ENCODE measurements around the gene DCTN2.
"Not testable (repeated sequence)": the region's sequence is repeated elsewhere in the genome, so short reads cannot be mapped to it uniquely, and the experiment has no call there.

DCTN2 gene

DNA sequence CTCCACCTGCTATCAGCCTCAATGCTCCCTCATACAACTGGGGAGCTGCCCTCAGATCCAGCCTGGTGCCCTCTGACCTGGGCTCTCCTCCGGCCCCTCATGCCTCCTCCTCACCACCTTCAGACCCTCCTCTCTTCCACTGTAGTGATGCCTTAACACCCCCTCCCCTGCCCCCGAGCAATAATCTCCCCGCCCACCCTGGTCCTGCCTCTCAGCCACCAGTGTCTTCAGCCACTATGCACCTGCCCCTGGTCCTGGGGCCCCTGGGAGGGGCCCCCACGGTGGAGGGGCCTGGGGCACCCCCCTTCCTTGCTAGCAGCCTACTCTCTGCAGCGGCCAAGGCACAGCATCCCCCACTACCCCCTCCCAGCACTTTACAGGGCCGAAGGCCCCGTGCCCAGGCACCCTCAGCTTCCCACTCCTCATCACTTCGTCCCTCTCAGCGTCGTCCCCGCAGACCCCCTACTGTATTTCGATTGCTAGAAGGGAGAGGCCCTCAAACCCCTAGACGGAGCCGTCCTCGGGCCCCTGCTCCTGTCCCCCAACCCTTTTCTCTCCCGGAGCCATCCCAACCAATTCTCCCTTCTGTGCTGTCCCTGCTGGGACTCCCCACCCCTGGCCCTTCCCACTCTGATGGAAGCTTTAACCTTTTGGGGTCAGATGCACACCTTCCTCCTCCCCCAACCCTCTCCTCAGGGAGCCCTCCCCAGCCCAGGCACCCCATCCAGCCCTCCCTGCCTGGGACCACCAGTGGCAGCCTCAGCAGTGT lies 21.2 kb downstream of the DCTN2 start:
- DNase-seq, result no peak

DNA sequence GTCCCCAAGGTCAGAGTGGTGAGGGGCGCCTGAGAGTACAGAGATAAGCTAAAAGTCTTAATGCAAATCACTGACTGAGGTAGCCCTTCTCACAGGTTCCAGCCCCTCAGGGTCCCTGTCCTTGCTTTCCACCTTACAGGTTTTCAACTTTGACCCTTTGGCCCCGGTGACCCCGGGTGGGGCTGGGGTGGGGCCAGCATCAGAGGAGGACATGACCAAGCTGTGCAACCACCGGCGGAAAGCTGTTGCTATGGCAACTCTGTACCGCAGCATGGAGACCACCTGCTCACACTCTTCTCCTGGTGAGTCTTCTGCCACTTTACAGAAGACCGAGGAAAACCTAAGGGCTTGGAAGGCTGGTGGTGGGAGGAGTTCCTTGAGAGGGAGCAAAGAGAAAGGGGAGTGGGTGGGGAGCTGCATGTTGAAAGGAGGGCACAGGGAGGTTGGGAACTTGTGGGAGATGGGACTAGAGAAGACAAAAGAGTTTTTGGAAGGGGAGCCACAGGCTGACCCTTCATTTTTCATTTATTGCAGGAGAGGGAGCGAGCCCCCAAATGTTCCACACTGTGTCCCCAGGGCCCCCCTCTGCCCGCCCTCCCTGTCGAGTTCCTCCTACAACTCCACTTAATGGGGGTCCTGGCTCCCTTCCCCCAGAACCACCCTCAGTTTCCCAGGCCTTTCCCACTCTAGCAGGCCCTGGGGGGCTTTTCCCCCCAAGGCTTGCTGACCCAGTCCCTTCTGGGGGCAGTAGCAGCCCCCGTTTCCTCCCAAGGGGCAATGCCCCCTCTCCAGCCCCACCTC lies 22.0 kb downstream of the DCTN2 start:
- no peak for DNase-seq

DNA sequence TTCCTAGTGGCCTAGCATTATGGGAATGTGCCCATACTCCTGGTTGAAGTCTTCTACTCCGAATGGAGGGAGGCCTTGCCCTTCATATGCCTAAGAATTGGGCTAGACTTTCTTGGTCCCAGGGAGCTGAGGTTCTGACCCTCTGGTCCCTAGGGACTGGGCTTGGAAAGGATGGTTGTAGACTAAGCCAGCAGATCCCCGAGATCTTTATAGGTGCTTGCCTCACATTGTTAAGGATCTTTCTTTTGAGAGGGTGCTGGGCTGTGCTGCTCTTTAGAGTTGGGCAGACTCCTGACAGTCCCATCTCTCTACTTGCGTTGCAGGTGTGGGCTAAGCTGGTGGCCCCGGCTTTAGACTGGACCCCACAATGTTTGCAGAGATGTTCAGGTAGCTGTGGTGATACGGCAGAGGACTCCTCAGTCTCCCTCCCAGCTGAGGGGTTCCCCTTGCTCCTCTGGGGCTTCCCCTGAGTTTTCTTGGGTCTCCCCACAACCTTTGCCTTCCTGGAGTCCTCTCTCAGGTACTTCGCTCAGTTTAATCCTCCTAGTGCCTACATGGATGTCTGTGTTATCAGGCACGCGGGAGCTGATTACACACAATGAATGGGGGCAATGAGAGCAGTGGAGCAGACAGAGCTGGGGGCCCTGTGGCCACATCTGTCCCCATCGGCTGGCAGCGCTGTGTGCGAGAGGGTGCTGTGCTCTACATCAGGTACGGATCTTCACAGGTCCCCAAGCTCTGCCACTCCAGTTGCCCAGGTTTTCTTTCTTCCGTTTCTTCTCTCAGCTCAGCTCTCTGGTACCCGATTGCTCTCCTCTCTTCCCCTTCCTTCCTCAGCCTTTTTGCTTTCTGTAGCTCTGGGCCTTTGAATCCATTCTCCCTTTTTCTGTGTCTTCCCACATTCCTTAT lies 23.0 kb downstream of the DCTN2 start:
- no peak for DNase-seq

DNA sequence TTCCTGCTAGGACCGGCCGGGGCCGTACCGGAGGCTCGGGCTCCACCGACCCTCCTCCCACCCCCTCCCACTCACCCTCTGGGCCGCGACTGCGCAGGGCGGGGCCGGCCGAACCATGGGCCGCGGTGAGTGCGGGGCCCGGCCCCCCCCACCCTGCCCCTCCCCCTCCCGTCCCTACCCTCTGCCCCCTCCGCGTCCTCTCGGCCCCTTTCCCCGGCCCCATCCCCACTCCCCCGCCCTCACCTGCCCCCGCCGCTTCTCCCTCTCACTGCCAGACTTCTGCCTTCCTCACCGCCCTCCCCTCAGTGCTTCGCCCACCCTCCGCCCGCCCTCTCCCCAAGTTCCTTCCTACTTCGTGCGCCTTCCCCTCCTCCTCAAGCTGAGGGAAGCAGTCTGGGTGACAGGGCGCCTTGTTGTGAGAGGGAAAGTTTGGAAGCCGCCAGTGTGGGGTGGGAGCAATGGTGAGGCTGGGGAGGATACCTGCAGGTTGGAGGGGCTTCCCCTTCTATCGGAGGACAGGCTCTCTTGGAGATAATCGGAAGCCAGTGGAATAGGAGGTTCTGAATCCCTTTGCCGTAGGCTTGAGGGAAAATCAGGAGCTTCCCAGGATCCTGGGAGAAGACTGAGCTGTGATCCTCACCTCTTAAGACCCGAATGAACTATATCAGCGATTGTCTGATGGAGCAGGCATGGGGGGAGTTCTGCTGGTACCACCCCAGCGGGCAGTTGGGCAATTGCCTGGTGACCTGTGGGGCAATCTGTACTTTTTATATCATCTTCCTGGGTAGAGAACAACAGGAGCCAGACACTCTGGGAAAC lies 23.9 kb downstream of the DCTN2 start:
- peak; percentile 73 to 88 (median 86) for DNase-seq

DNA sequence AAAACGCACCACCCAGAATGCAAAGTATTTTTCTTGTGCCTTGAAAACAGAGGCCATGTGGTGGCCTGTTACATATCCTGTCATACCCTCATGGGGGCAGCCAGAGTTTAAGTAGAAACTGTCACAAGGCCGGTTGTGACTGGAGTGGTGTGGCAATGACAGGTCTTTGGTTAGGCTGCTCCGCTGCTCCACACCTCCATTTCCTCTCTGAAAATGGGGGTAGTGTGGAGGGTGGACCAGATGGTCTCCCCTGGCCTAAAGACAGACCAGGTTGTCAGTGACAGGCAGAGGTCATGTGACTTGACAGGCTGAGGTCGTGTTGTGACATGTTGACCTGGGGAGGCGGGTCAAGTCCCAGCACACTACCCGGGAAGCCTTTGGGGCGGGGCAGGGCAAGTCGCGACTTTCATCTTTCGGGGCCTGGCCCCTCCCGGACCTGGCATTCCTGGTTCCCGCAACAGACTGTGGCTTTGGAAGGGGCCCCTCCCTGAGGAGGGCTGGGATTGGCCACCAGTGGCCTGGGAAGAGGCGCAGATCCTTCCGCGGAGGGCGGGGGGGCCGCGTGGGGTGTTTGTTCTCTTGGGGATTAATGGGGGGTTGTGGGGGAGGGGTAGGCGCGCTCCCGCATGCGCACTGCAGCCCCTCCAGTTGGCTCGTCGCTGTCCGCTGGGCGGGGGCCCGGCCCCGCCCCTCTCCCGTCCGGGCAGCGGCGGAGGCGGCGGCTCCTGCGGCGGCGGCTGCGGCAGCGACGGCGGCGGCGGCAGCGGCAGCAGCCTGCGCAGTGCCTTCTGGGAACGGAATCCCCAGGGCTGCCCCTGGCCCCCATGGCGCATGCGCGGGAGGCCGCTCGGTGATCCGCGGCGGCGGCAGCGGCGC lies 24.7 kb downstream of the DCTN2 start, which contains the start of gene MBD6:
Gene MBD6, plus strand, starts transcription at position 814 of the 876 bp plus-strand sequence. CDS start 1,480 bp downstream, outside the sequence.
- peak; percentile 94 to 97 (median 95) for DNase-seq

DNA sequence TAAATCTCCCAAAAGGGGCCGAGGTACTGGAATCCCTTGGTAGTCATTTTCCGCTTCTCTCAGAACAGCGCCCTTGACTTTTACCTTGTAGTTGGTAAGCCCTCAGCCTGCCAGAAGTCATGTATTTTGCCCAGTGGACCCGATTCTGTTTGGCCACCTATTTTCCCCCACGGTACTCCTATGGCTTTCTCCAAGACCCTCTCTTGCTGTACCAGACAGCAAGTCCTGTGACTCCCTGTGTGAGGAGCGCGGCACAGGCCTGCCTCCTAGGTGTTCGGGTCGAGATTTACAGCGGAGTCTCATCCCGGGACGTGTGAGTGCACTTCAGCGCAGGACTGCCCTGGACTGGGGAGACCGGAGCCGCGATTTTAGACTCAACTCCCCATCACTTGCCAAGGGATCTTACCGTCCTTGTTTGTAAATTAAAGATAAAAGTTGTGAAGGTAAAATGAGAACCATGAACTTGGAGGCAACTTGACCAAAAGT lies 25.4 kb downstream of the DCTN2 start:
- peak in 1 of 3 donors; percentile 7 for DNase-seq

DNA sequence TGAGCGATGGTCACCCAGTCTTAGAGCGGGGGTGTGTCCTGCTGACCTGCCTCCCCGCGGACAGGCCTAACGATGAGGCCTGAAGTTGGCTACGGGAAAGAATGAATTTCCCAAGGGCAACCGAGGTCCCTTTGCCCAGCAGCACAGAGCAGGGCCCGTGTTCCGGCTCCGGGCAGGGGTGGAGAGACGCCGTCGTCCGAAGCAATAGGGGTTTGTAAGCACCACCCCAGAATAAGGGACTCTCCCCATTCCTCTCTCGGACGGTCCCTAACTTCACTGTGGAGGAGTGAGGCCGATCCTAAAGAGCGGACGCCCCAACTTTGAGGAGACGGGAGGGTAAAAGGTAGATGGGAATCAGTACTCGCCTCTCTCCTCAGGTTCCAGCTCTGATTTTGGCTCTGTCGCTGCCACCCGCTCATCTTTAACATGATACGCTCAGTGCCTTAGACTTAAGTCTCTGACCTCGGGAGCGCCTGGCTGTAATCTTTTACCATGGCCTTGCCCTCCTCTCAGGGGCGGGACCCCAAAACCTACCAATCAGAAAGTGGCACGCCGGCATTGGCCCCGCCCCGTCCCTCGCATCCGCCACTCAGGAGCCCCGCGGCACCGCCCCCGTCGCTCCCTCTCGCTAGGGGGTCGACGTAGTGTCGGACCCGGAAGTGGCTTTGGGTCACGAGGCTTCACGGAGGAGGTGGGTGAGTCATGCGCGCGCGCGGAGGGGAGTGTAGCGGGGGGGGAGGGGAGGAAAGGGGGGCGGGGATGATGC lies 26.8 kb downstream of the DCTN2 start, which contains the start of gene DDIT3:
Gene DDIT3, minus strand, starts transcription at position 462 of the 766 bp plus-strand sequence. CDS start 3,108 bp downstream, outside the sequence.
- peak; percentile 100 for DNase-seq

DNA sequence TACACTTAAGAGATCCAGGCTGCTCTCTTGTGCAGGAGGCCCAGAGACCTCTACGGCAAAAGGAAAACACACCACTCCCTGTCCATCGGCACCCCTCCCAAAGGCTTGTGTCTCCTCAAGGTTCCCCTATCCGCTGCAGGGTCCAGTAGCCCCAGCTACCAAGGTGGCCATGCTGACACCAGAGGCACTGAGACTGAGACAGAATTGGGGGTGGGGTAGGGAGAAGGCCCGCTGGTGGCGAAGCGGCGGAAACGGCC lies 27.3 kb downstream of the DCTN2 start:
- DNase-seq, result no peak

DNA sequence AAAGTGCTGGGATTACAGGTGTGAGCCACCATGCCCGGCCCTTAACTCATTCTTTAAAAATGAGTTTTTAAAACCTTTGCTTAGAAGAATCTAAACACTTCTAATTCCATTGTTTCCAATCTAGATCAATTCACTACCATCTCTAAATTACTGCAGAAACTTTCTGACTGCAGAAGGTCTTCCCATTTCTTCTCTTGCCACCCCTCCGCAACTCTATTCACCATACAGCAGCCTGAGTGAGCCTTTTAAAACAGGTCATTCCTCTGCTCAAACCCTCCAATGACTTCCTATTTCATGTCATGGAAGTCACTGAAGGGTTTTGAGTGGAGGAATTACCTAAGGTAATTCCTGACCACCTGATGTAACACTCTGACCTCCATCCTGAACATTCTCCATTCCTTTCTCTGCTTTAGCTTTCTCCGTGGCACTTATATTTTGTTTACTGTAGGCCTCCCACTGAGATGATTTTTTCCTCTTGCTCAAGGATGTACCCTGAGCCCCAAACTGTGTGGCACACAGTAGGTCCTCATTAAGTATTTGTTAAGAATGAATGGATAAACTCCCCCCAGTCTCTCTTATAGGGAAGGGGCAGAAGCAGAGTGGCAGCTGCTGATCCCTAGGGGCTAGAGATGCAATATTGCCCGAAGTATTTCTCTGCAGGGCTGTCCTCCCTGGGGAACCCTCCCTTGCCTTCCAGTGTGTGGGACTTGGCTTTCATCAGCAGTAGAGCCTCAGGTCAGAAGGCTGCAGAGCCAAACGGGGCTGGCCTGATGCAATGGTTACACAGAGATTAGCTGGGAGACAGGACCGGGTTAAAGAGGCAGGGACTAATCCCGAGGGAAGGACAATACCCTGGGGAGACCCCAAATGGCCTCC lies 27.8 kb downstream of the DCTN2 start:
- DNase-seq, result peak; percentile 18 to 24 (median 20)

DNA sequence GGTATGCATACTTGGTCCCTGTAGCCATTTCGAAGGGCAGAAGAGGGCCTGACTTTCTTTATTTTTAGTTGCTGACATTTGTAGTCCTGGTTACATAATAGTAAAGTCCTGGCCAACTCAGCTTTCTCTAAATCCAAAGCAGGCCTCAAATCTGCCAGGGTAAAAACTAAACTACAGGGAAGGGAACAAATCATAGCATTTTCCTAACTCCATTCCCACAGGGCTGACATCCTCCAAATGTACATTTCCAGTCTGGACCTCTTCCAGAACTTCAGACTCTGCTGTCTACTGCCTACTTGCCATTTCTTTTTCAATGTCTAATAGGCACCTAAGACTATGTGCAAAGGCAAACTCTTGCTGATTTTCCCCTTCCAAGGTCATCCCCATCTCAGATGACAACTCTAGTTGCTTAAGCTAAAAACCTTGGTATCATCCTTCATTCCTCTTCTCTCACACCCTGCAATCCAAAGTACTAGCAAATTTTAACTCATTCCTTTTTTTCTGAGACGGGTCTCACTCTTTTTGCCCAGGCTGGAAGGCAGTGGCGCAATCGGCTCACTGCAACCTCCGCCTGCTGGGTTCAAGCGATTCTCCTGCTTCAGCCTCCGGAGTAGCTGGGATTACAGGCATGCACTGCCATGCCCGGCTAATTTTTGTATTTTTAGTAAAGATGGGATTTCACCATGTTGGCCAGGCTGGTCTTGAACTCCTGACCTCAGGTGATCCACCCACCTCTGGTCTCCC lies 28.6 kb downstream of the DCTN2 start:
- DNase-seq, result no peak

DNA sequence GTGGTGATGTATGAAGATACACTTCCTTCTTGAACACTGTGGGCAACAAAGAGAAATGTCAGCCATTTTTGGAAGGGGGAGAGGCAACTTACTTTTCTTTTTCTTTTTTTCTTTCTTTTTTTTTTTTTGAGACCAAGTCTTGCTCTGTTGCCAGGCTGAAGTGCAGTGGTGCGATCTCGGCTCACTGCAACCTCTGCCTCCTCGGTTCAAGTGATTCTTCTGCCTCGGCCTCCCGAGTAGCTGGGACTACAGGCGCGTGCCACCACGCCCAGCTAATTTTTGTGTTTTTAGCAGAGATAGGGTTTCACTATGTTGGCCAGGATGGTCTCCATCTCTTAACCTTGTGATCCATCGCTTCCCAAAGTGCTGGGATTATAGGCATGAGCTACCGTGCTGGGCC lies 29.3 kb downstream of the DCTN2 start:
- DNase-seq, result not testable (repeated sequence)

DNA sequence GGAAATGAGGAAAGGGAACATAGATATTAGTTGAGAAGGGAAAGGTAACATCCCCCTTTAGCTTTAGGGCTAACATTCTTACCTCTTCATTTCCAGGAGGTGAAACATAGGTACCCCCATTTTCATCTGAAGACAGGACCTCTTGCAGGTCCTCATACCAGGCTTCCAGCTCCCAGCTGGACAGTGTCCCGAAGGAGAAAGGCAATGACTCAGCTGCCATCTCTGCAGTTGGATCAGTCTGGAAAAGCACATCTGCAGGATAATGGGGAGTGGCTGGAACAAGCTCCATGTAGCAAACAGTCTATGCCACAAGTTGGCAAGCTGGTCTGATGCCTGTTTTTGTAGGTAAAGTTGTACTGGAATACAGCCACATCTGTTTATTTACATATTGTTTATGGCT lies 29.8 kb downstream of the DCTN2 start:
- no peak for DNase-seq

DNA sequence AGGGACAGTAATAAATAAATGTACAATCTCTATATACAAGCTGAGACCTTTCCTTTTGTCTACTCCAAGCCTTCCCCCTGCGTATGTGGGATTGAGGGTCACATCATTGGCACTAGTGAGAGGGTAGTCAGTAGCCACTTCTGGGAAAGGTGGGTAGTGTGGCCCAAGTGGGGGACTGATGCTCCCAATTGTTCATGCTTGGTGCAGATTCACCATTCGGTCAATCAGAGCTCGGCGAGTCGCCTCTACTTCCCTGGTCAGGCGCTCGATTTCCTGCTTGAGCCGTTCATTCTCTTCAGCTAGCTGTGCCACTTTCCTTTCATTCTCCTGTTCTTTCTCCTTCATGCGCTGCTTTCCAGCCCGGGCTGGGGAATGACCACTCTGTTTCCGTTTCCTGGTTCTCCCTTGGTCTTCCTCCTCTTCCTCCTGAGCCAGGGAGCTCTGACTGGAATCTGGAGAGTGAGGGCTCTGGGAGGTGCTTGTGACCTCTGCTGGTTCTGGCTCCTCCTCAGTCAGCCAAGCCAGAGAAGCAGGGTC lies 30.3 kb downstream of the DCTN2 start:
- DNase-seq, result no peak

DNA sequence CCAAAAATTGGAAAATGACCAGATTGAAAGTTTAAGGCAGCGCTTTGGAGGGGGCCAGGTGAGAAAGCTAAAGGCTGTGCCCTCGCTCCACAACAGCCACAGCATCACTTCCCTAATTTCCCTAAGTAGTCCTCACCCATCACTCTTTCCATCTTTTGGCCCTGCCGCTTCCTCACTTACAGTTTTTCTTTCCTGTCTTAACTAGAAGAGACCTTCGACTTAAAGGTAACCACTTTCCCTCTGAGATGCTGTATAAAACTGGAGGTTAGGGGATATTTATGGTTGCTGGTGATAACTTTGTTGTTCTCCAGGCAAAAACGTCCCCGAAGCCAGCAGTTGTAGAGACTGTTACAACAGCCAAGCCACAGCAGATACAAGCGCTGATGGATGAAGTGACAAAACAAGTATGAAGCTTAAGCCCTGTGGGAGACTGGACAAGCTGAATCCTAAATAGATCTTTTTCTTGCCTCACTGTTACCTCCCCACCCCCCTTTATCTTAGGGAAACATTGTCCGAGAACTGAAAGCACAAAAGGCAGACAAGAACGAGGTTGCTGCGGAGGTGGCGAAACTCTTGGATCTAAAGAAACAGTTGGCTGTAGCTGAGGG lies 31.0 kb downstream of the DCTN2 start:
- DNase-seq, result no peak

DNA sequence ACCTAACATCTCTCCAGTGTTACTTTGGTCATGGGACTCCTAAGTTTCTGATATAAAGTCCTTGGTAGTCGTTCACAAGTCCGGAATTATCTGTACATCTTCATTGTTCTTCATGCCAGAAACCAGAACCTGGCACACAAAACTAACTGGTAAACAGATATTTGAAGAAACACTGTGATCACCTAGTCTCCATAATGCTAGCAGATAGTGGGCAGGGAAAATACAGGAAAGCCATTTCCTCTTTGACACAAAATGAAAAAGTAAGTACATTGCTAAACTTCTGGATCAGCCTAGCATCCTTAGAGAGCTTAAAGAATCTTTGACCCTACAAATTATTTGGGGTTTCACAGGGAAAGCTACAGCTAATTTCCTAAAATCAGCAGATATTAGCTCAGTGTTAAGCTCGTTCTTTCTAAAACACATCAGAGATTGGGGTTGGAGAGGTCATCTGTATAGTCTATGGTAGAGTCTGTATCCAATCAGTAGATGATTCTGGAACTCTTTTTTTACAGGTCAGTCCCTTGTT lies 31.5 kb downstream of the DCTN2 start:
- DNase-seq, result no peak

DNA sequence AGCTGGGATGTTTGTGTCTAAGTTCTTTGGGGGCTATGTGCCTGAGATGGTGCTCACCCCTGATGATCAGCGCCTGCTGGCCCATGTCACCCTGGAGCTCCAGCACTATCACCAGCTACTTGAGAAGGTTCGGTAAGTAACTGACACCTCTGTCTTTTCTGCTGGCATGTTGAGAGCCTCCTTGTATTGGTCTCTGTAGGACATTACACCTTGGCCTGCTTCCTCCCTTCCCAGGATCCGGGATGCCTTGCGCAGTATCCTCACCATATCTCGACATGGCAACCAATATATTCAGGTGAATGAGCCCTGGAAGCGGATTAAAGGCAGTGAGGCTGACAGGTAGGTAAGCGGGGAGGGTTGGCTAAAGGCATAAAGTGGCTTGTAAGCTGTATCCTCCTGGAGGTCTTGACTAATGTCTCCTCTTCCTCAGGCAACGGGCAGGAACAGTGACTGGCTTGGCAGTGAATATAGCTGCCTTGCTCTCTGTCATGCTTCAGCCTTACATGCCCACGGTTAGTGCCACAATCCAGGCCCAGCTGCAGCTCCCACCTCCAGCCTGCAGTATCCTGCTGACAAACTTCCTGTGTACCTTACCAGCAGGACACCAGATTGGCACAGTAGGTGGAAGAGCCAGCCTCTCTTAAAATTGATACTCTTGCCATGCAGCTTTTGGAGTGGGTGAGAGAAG lies 32.1 kb downstream of the DCTN2 start:
- no peak for DNase-seq

DNA sequence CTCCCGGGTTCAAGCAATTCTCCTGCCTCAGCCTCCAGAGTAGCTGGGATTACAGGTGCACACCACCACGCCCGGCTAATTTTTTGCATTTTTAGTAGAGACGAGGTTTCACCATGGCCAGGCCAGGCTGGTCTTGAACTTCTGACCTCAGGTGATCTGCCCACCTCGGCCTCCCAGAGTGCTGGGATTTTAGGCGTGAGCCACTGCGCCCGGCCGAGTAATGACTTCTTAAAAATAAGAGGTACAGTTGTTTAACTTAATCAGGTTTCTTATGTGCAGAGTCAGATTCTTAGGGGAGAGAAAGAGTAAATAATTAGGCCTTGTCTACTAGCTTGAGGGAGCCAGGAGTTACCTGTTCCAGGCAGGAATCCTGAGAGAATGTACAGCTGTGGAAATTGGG lies 32.7 kb downstream of the DCTN2 start:
- DNase-seq, result not testable (repeated sequence)

All from suppressor macrophage treated with lipopolysaccharide for 1 hour (primary cell).